ENCODE data around the gene FLNB.
"Not testable (repeated sequence)": the region's sequence is repeated elsewhere in the genome, so short reads cannot be mapped to it uniquely, and the experiment has no call there.

FLNB gene

DNA sequence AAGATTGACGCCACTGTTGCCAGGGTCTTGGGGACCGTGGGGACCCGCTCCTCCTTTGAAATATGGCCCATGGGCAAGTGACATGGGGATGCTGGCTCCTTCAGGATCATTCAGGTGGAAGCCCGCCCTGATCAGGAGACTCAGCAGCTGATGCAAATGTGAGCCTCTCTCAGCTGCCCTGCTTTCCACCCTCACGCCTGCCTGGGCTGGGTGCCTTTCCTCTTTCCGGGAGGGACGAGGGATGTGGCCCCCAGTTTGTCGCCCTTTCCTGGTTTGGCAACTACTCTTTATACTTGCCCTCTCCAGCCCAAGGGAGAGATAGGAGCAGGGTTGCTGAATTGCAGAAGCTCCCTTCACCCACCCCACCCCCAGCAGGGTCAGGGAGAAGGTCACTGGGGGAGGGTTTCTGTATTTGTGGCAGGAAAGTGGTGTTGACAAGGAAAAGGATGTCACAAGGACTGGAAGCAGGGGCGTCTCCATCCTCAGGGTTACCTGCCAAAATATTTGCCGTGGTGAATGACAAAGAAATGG lies 180.8 kb downstream of the FLNB start:
- no peak for DNase-seq

DNA sequence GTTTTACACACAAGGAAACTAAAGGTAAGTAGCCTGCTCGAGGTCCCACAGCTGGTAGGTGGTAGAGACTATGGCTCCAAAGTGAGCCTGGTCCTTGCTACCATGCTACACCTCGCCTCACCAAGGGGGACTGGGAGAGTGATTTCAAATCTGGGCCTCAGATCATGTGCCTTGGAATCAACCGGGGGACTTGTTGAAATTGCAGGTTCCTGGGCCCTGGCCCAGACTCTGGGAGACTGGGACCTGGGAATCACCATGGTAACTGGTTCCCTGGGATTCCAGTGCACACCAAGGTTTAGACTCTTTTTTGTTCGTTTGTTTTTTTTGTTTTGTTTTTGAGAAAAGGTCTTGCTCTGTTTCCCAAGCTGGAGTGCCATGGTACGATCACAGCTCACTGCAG lies 181.5 kb downstream of the FLNB start:
- no peak for DNase-seq

DNA sequence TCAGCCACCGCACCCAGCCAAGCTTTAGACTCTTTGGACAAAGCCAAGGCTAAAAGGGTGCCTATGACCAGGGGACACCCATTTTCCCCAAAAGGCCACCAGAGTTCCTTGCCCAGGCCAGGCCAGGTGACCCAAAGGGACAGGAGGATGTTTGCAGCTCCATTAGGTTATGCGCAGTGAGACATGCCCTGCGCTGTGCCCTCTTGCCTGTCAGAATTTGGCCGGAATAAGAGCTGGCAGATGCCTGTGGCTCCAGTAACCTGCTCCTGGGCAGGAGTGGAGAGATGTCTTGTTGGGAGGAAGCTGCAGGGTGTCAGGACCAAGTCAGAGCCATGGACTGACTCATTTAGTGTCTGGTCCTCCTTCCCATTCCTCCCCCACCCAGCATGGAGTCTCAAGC lies 182.1 kb downstream of the FLNB start:
- DNase-seq: no peak

DNA sequence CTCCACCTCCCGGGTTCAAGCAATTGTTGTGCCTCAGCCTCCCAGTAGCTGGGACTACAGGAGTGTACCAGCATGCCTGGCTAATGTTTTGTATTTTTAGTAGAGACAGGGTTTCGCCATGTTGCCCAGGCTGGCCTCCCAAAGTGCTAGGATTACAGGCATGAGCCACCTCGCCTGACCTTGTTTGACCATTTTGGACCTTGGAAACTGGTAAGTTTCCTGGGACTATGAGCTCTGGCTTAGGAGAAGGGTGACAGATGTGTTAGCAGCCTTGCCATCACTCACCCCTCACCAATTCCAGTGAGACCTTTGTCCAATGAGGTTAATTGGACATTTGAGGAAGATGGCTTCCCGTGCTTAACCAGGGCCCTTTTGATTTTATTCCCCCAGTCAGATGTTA lies 182.7 kb downstream of the FLNB start:
- no peak for DNase-seq

DNA sequence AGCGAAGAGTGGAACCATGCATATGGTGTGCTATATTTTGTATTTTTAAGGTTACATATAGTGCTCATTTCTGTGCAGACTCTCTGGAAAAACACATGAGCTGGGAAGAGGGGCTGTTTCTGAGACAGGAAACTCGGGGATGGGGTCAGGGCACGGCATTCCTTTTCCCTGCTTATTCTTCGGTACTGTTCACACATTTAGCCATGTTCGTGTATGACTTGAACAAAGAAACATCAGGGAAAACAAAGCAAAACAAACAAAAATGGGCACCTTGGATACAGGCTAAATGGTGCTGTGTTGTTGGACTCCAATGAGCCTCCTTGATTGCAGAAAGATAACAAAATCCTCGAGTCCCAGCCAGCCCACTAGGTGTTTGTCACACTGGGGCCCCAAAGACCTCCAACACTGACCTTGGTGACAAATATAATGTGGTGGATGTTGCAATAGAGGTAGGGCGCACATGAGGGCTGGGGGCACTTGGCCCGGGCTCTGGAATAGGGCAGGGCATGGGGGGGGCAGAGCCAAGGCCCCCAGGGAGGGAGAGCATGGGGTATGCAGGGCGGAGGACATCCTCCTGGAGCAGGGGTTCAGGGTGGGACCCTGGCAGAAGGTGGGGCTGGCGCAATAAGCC lies 183.3 kb downstream of the FLNB start:
- no peak for DNase-seq

DNA sequence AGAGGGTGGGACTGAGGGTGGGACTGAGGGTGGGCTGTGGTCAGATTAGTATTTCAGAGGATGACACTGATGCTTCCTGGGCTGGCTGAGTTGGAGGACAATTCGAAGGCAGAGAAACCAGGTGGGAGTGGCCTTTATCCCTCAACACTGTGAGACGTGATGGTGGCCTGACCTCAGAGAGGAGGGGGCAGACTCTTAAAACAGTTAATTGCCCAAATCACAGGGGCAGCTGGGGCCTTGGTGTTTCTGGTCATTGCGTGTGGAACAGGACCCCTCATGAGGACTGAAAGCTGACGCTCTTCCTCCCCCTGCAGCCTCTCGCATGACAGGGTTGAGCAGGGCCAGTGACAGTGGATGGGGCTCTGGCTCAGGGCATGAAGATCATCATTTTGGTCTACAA lies 183.8 kb downstream of the FLNB start:
- DNase-seq: no peak

DNA sequence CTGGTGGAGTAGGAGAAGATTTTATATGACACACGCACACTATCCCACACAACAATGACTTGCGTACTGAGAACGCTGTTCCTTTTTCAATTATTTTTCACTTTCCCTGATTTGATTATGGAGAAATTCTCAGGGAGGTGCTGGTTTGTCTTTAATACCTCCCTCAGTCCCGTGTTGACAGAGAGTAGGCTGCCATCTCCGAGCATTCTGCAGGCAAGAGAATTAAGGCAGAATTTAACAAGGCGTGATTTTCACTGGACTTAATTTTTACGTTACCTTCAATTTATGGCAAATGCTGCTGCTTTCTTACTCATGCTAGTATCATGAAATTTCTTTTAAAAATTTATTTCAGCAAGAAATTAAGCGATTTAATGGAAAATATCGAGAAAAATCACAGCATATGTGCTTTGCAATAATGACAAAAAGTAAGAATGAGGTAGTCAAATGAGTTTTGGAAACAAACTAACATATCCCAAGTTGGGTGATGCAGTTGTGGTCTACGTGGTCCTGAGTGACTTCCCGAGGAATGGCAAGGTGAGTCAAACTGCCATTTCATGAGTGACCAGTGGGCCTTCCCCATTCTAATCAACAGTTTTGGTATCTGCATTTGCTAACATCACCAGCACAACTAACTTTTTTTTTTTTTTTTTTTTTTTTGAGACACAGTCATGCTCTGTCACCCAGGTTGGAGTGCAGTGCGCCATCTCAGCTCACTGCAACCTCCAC lies 185.6 kb downstream of the FLNB start:
- DNase-seq: no peak

DNA sequence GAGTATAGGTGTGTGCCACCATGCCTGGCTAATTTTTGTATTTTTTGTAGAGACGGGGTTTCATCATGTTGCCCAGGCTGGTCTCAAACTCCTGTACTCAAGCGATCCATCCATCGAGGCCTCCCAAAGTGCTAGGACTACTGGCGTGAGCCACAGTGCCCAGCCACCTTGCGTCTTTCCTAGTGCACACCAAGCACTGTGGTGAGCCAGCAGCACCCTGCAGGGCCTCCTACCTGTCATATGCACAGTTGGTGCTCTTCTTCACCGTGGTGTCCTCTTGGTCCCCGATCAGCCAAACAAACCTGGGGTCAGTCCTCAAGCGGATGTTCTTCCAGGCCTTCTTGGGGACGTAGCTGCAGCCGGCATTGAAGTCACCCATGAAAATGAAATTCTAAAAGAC lies 189.4 kb downstream of the FLNB start:
- DNase-seq: no peak

DNA sequence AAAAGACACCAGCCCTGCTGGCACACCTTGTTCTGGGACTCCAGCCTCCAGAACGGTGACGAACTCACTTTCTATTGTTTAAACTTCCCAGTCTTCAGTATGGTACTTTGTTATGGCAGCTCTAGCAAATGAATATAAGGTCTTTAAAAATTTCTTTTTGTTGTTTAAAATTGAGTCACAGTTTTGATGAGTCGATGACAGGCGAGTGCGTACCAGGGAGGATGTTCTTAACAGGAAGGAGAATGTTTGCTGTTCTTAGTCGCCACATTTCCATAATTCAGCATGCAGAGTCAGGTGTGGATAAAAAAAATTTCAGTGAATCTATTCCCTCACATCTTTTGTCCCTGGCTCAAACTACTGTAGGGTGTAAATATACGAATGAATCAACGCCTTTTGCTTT lies 190.1 kb downstream of the FLNB start:
- DNase-seq: no peak

DNA sequence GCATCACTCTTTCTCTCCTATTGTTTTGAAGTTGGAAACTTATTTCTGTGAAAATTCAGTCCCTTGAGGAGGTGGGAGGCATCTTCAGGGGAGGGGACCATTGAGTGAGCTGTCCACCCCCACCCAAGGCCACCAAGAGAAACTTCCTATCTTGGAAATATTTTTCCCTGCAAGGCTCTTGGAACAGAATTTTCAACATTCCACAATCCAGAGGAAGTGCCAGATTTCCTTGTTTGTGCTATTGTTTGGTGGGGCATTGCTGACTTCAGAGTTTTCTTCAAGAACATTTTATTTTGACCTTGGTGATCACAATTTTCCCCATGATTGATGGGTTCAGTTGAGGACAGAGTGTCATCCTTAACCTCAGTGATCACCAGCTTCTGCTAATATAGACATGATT lies 190.6 kb downstream of the FLNB start:
- DNase-seq: no peak

DNA sequence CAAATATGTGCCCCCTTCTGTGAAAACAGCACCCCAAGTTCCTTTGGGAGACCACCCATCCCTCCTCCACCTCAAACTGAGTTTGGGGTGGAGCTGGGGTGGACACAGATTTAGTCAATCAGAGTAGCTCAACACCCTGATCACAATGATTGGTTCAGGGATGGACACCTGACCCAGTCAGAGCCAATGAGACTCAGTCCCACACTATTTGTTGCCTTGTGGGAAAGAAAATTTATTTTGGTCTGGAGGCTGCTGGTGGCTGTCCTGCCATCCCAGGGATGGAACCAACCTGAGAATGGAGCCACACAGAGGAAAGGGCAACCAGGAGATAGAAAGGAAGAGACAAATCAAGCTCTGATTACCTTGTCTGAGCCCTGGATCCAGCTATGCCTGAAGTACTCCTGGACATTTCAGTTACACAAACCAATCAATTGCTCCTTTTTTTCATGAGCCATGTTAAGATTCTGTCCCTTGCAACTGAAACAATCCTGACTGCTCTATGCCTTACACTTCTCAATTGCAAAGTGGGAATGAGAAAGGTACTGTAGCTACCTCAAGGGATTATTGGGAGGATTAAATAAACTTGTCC lies 192.0 kb downstream of the FLNB start:
- no peak for DNase-seq

DNA sequence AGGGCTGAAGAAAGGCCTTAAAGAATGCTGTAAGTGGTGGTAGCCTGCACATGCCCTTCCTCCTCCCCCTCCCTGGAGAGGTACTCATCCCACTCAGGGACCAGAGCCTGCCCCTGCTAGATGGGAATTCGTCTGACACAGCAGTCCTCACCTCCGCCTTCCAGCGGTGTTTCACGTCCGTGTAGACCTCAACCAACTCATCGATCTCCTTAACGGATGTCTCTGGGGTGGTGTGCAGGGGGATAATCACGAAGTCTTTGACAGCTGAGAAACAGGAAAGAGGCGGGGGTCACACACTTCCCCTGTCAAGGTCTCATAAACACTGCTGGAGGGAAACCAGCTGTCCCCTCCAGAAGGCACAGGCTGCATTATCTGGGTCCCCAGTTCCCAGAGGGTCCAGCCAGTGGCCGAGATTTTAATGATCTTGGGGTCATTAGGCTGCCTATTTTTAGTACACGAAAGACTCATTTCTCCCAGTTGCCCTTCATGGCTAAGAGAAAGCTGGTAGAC lies 192.7 kb downstream of the FLNB start:
- DNase-seq: no peak

DNA sequence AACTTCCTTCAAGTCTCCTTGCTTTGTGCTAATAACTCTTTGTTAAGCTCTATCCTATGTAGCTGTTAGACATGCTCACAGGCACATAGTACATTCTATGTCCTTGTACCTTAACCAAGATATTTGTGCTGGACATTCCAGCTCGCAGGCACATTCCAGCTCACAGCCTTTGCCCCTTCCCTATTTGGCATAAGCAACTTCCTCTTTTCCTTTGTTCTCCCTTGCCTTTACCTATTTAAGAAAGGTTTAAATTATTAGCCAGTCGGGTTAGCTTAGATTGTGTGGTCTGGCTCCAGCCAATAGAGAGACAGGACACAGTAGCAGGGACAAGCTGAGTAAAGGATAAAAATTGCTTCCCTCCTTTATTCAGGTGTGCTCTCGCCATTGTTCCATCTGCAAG lies 193.2 kb downstream of the FLNB start:
- not testable (repeated sequence) for DNase-seq

DNA sequence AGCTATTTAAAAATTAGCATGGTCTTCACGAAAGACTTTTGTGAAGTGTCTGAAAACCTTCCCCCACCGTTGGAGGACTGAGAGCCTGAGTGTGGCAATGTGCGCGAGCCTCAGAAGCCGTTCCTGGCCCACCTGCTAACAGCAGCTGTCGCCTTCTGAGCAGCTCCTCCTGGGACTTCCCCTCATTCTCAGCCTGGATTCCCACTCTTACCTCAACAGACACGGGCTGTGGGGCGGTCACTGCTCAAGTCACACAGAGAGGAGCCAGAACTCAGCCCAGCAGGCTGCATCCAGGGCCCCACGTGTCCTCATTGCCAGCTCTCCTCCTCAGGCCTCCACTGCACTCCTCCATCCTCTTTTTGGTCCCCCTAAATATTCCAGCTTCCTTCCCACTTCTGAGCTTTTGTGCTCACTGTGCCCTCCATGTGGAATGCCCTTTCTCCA lies 194.7 kb downstream of the FLNB start:
- DNase-seq: no peak

DNA sequence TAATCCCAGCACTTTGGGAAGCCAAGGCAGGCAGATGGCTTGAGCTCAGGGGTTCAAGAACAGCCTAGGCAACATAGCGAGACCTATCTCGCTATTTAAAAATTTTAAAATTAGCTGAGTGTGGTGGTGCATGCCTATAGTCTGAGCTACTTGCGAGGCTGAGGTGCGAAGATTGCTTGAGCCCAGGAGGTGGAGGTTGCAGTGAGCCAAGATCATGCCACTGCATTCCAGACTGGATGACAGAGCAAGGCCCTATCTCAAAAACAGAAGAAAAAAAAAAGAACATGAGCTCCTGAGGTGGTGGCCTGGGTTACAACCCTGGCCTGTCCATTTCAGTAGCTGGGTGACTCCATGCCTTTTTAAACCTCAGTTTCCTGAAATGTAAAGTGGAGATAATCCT lies 195.3 kb downstream of the FLNB start:
- DNase-seq: no peak

DNA sequence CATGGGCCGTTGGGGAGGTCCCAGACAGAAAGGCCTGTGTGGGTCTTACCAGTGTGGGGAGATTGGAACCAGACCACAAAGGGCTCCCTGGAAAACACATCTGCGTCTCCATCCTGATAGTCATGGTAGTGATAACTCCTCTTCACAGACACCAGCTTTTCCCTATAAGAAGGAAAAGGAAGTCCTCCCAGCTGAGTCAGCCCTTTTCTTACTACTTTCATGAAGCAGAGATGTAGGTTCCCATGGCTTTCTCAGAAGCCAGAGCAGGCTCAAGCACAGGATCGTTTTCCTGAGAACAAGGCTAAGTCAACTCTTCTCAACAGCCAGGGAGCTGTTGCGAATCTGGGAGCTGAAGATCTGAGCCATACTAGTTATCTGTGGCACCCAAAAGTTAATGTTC lies 196.5 kb downstream of the FLNB start:
- no peak for DNase-seq

DNA sequence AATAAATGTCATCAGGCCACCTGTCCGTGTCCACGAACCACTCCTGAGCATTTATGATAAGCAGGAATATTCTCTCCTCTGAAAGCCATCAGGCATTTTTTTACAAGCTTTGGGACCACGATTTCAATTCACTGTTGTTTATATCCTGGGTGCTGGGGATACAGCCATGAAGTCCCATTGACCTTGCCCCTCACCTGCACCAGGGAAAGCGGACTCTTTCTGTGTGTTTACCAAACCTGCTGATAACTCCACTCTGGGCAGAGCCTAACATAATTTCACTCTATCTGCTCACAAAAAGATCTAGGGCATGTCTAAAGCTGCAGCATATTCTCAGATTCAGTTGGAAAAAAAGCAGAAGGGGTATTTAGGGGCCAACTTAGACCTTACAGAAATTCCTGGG lies 197.8 kb downstream of the FLNB start:
- DNase-seq: no peak

DNA sequence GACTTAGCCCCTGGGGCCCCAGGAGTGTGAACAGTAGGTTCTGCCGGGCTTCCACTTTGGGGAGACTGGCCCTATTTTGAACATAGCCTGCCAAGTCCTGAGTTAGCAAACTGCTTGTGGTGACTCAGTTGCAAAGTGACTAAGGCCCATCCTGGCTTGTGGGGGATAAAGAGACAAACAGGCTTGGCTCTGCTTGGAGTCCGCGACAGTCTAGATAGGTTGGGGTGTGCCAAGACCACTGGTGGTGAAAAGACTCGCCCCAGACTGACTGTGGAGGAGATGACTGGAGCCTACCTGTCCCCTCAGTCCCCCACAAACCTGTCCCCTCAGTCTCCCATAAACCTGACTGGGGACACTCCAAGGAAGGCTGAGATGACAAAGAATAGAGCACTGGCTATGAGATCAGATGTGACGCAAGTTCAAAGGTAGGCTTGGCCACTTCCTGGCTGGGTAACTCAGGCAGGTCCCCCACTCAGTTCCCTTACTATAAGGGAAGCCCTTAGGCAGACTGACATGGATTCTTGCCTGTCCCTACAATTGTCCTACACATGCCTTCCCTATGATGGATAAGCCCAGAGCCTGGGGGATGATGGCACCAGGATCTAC lies 198.3 kb downstream of the FLNB start:
- no peak for DNase-seq

DNA sequence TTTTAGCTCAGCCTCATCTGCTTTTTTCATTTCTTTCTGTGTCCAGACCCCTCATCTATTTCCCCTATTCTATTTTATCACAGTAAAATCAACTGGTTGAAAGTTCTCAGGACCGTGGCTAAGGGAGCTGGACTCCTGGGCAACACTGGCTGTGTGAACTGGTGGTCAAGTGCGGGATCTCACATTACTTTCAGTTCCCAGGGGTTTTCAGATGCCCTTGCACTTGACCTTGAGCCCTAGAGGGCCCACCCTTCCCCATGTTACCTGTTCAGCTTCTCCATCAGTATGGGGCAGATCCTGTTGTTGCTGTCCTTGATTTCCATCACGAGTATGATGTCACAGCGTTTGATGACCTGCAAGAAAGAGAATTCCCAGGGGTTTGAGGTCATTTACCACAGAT lies 199.7 kb downstream of the FLNB start:
- no peak for DNase-seq

DNA sequence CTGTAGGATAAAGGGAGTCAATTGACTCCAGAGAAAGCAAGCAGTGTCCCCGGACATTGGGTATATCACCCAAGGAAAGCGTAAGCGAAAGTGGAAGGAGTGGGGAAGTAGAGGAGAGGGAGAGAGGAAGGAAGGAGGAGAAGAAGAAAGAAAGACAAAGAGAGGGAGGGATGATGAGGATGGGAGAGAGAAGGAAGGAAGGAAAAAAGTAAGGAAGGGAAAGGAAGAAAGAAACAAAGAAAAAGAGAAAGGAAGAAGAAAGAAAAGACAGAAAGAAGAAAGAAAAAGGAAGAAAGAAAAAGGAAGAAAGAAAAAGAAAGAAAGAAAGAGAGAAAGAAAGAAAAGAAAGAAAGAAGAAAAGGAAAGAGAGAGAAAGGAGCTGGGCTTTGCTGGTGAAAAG lies 201.7 kb downstream of the FLNB start:
- no peak for DNase-seq

DNA sequence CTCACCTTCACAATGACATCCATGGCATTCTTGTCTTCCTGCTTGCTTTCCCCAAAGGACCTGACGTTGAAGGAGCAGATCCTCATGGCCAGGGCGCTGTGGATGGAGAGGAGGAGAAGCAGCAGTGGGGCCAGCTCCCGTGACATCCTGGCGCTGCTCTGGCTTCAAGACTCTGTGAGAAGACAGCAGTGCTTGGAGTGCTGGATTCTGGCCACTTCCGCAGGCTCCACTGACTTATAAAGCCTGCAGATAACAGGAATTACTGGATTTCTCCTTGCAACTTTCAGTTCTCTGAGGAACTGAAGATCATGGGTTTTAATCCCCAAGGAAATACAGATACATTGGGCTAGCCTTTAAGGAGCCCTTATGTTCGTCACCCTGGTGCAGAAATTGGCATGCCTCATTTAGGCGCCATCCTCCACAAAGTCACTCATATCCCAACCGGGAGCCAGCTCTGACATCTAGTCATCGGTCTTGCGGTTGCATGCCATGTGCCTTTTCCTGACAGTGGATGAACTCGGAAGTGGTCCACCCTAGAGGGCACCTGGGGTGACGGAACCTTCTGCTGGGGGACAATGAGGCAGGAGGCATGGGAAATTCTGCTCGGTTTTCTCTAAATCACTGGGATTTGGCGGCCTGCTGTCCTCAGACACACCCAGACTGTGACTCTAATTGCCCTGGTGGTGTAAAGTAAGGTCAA lies 202.7 kb downstream of the FLNB start, which contains the start of gene DNASE1L3:
TSS of gene DNASE1L3 (minus strand) at position 212 of the 700 bp plus-strand sequence. CDS start at position 146, 66 bp downstream.
- no peak for DNase-seq

DNA sequence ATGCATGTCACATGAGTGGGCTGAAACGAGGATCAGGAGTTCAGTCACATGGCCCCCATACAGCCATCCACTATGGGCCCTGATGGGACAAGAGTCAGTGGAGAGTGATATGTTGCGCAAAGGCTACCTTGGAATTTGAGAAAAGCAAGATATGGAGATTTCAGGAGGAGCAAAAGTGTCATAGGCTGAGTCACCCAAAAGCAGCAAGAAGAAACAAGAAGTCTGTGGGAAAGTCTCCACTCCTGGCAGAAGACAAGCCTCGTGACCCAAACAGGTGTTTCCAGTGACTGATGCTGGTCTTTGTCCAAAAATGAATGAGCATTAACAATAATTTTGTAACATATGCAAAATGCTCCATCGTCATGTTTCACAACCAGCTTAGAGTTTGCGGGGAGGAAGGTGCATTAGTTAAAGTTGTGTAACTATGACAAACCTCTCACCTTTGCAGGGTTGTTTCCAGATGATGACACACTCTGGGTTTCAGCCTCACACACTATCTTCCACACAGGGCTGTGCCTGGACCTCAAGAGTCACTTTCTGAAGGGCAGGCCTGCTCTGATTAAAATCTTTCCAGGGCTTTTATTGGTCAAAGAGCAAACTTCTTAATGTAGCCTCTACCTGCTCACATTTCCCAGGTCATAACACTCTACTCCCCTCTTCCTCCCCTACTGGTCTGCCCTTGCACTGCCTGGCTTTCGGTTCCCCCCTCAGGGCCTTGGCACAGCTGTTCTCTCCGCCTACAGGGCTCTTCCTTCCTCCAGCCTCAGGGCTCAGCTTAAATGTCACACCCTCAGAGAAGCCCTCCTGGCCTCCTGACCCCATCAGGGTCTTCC lies 206.5 kb downstream of the FLNB start:
- peak; percentile 37 for DNase-seq
